ENCODE results near the gene PDE4D. TPM values are rescaled to one million over a fixed set of nuclear protein-coding genes. Genes with fewer than 3 reads are reported as not detected.

The PDE4D gene
- total and polyA plus RNA-seq, 2 donors (not counting 3 experiments of a cell fraction or from before 2014, with no cell fraction given), result 34.5 to 51.2 TPM

DNA sequence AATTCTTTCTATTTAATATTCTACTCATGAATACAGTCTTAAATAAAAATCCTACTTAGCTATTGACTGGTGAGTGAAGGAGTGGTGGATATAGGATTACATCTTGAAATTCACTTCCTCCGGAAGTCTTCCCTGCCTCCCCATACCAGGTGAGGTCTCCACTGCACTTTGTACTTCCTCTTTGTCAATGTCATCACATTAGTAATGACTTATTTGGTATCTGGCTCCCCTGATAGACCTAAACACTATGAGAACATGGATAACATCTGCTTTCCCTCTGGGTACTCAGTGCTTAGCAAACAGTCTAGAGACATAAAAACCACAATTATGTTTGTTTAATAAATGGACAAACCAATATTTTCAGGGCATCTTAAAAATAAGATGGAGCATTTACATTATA lies 532.1 kb downstream of the PDE4D start:
- dilution Hi-C loops (cut with MboI; ENCODE audit: extremely low pct_ligation_motif_present, low sequenced_read_pairs), result no loop called here

More for the DNA sequence above, 532.1 kb downstream of the PDE4D start:
- intact Hi-C loops (cut with micrococcal nuclease), result no loop called here
- no peaks in the 10 kb centered on the region for H3K9me1 ChIP-seq (replicated peaks; ENCODE audit: control insufficient read depth, extremely low read depth, insufficient read depth, low read length)
- H3K79me2 ChIP-seq (ENCODE audit: control insufficient read depth, insufficient read depth, low read length), result no peaks in the 10 kb centered on the region
- H4K20me1 ChIP-seq (replicated peaks; ENCODE audit: control insufficient read depth, extremely low read depth, insufficient read depth, low read length), result no peaks in the 10 kb centered on the region
- H3K9me3 ChIP-seq (replicated peaks; ENCODE audit: control insufficient read depth, insufficient read depth, low read length), result no peaks in the 10 kb centered on the region
- H3K27ac ChIP-seq (ENCODE audit: insufficient read depth, low read depth, low read length), result no peak overlapping the region
- no peak overlapping the region for H3K4me2 ChIP-seq (ENCODE audit: insufficient read depth, low read length)
- no peak for FAIRE-seq
- H2AFZ ChIP-seq (ENCODE audit: low read depth, low read length), result no peak overlapping the region
- H3K9ac ChIP-seq (replicated peaks; ENCODE audit: extremely low read depth, insufficient read depth, low read length), result no peak overlapping the region
- ChIA-PET CTCF (interaction anchor here (0.9 to 1.0 kb wide), 2 partner anchors 173 to 312 kb away, joined by 4 to 5 read pairs; no protein-coding TSS in a partner anchor), POLR2A (no interaction called here)
- BruUV-seq (replicated peaks), result no TSS peak
- no peaks in the 10 kb centered on the region for H3K27me3 ChIP-seq (ENCODE audit: control insufficient read depth in 2 of 2, insufficient read depth in 2 of 2, low read length in 2 of 2)
- H3K4me1 ChIP-seq (ENCODE audit: control insufficient read depth, extremely low read depth, insufficient read depth, low read length), result no peaks in the 10 kb centered on the region
- no peak for DNase-seq (ENCODE audit: low read depth, low spot score)
- TF ChIP-seq, protein P1, sequence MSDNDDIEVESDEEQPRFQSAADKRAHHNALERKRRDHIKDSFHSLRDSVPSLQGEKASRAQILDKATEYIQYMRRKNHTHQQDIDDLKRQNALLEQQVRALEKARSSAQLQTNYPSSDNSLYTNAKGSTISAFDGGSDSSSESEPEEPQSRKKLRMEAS (IDR thresholded peaks at IDR 0.05; ENCODE audit: insufficient read depth, insufficient read length), result no peak
- no peak for TF ChIP-seq POLR2A (IDR thresholded peaks at IDR 0.05; ENCODE audit: low read depth, low read length)
- no peak for TF ChIP-seq GATA2 (IDR thresholded peaks at IDR 0.05; ENCODE audit: insufficient read depth, insufficient read length, low read depth, low read length)
- no peak for TF ChIP-seq MYC (IDR thresholded peaks at IDR 0.05; ENCODE audit: low read depth, low read length)
- no peak for TF ChIP-seq POLR2AphosphoS5 (IDR thresholded peaks at IDR 0.05; ENCODE audit: insufficient read depth, low read depth, low read length)
- no peak for TF ChIP-seq FOS (IDR thresholded peaks at IDR 0.05; ENCODE audit: borderline replicate concordance, insufficient read depth, low read length)
- no peak for TF ChIP-seq CTCF (IDR thresholded peaks at IDR 0.05; ENCODE audit: extremely low read depth in 1 of 2, insufficient read depth in 1 of 2, low read depth in 1 of 2, low read length in 2 of 2)
- TF ChIP-seq JUN (IDR thresholded peaks at IDR 0.05; ENCODE audit: borderline replicate concordance, insufficient read depth, insufficient read length, low read depth), result no peak
- TF ChIP-seq EZH2 (IDR thresholded peaks at IDR 0.05; ENCODE audit: borderline replicate concordance, low read depth, low read length, severe bottlenecking), result no peak
- no peaks in the 10 kb centered on the region for H3K36me3 ChIP-seq (ENCODE audit: control insufficient read depth in 2 of 2, extremely low read depth in 1 of 2, insufficient read depth in 2 of 2, low read length in 2 of 2)
- no peak overlapping the region for H3K4me3 ChIP-seq (replicated peaks in 1 of 3; ENCODE audit: insufficient read depth in 1 of 3, low read depth in 1 of 3, low read length in 3 of 3)

Data from endothelial cell of umbilical vein (primary cell).